ENCODE data around the gene DCTPP1. TPM values are rescaled to one million over a fixed set of nuclear protein-coding genes. Genes with fewer than 3 reads are reported as not detected.

Gene DCTPP1
- total and polyA plus RNA-seq, 2 of the 13 experiments (the other 11 are each of a cell fraction or from before 2014, with no cell fraction given) = 54.8 to 74.4 TPM

DNA sequence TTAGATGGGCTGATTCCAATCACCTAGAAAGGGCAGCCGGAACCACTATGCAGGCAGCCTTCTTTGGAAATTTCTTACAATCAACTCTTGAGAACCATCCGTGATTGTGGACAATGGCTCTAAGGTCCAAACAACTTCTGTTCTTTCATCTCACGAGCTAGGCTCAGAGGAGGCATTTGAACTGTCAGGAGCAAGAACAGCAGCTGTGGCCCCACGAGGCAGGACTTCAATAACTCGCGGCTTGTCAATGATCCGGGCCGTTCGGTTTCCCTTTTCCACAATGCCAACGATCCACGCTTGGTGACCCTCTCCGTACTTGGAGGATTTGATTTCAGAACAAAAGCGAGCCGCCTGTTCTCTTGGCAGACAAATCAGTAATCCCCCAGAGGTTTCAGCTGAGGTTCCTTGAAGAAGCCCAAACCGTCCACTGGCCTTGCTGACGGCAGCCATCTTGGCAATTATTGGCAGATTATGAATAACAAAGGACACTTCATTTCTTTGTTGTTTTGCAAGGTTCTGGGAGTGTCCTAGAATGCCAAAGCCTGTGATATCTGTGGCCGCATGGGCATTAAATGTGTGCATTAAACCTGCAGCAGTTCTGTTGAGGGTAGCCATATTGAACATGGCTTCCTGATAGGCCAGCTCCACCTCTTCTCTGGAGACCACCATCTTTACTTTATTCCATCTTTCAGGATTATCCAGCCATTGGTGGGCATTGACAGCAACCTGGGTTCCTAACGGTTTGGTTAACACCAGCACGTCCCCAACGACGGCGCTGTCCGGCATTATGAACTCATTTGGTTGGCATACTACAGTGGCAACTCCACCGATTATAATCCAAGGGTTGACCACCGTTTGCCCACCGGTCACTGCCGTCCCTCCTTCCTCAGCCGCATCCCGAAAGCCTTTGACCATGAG, 14.7 kb upstream of the DCTPP1 start (continued):
- TF ChIP-seq NCOA2 (CRISPR knock-in tag; IDR thresholded peaks at IDR 0.05) (0 out of 2 replicates have a peak, but pooled peaks have one; percentile 6), MATR3 (CRISPR knock-in tag; IDR thresholded peaks at IDR 0.05) (no peak), GZF1 (CRISPR knock-in tag; IDR thresholded peaks at IDR 0.05) (0 out of 2 replicates have a peak, but pooled peaks have one; percentile 30), RERE (CRISPR knock-in tag; IDR thresholded peaks at IDR 0.05; ENCODE audit: low read depth) (no peak), ZNF660 (CRISPR knock-in tag; IDR thresholded peaks at IDR 0.05; ENCODE audit: borderline replicate concordance, low read depth) (no peak), ZBTB42 (CRISPR knock-in tag; IDR thresholded peaks at IDR 0.05) (no peak), POLR2A (IDR thresholded peaks at IDR 0.05; ENCODE audit: insufficient read depth in 1 of 2, low read depth in 2 of 2, low read length in 2 of 2) (peak in 1 of 2 experiments; percentile 47; a peak in 1 of 4 replicates), SALL1 (CRISPR knock-in tag; IDR thresholded peaks at IDR 0.05) (peak; percentile 8), ZC3H4 (CRISPR knock-in tag; IDR thresholded peaks at IDR 0.05; ENCODE audit: borderline replicate concordance) (0 out of 2 replicates have a peak, but pooled peaks have one; percentile 19), HMG20B (CRISPR knock-in tag; conservative IDR thresholded peaks at IDR 0.05) (no peak), PHF20 (CRISPR knock-in tag; IDR thresholded peaks at IDR 0.05) (no peak), ZNF746 (CRISPR knock-in tag; IDR thresholded peaks at IDR 0.05) (no peak), ZNF138 (CRISPR knock-in tag; IDR thresholded peaks at IDR 0.05; ENCODE audit: low read depth) (no peak), ZNF646 (CRISPR knock-in tag; IDR thresholded peaks at IDR 0.05) (no peak), HDAC1 (CRISPR knock-in tag; IDR thresholded peaks at IDR 0.05) (peak; percentile 36; the same call in 1 of the 2 replicates), NFIC (IDR thresholded peaks at IDR 0.05; ENCODE audit: low read length) (no peak)

Measured in HepG2 (cell line).